ENCODE data around the gene DZIP3.

DZIP3 gene, protein sequence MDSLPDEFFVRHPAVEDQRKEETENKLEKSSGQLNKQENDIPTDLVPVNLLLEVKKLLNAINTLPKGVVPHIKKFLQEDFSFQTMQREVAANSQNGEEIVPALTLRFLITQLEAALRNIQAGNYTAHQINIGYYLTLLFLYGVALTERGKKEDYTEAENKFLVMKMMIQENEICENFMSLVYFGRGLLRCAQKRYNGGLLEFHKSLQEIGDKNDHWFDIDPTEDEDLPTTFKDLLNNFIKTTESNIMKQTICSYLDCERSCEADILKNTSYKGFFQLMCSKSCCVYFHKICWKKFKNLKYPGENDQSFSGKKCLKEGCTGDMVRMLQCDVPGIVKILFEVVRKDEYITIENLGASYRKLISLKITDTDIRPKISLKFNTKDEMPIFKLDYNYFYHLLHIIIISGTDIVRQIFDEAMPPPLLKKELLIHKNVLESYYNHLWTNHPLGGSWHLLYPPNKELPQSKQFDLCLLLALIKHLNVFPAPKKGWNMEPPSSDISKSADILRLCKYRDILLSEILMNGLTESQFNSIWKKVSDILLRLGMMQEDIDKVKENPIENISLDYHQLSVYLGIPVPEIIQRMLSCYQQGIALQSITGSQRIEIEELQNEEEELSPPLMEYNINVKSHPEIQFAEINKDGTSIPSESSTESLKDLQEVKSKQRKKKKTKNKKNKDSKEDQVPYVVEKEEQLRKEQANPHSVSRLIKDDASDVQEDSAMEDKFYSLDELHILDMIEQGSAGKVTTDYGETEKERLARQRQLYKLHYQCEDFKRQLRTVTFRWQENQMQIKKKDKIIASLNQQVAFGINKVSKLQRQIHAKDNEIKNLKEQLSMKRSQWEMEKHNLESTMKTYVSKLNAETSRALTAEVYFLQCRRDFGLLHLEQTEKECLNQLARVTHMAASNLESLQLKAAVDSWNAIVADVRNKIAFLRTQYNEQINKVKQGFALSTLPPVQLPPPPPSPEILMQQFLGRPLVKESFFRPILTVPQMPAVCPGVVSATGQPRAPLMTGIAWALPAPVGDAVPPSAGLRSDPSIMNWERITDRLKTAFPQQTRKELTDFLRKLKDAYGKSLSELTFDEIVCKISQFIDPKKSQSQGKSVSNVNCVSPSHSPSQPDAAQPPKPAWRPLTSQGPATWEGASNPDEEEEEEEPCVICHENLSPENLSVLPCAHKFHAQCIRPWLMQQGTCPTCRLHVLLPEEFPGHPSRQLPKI

GRCh38 chr3:108589081-108589997 lies at the start of gene DZIP3, which contains the start of gene CIP2A:
Gene DZIP3 (plus strand): TSS chr3:108589722. CDS start chr3:108605407, 15,685 bp downstream.
Gene CIP2A (minus strand): TSS chr3:108589438. CDS start chr3:108589375, 63 bp downstream.
- Histone ChIP-seq H3K9ac (ENCODE audit: low read length) (peak within 1 kb of the TSS; percentile 94), H3K36me3 (ENCODE audit: control insufficient read depth, insufficient read depth, low read length) (no peaks in the 10 kb centered on the region), H3K27me3 (ENCODE audit: control insufficient read depth, insufficient read depth, low read length) (no peaks in the 10 kb centered on the region), H3K4me3 (ENCODE audit: low read length) (peak within 1 kb of the TSS; percentile 97), H3K4me1 (ENCODE audit: control insufficient read depth, insufficient read depth, low read length) (peaks cover 9% of the 10 kb centered on the region), H3K27ac (ENCODE audit: low read depth, low read length) (peak within 1 kb of the TSS; percentile 96)

DNA sequence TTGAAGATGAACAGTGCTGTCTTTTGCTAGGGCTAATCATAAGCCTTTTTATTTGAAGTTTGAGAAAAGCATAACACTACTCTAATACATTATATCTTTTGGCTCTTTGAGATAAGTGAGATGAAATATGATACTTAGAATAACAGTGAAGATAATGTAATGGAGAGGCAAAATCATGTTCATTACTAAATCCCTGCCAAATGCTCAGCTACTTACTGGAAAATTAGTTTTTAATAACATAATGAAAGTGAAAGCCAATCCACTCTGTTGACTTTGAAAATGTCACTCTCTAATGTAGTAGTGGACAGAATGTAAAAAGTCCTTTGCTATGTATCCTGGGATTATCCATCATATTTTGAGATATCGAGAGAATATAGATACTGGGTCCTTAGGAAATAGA lies 43.3 kb upstream of the DZIP3 start:
- Histone ChIP-seq H3K27ac (ENCODE audit: low read depth, low read length) (no peak overlapping the region), H3K9ac (ENCODE audit: low read length) (no peak overlapping the region), H3K27me3 (ENCODE audit: control insufficient read depth, insufficient read depth, low read length) (no peaks in the 10 kb centered on the region), H3K4me1 (ENCODE audit: control insufficient read depth, insufficient read depth, low read length) (no peaks in the 10 kb centered on the region), H3K36me3 (ENCODE audit: control insufficient read depth, insufficient read depth, low read length) (no peaks in the 10 kb centered on the region), H3K4me3 (ENCODE audit: low read length) (no peak overlapping the region)

DNA sequence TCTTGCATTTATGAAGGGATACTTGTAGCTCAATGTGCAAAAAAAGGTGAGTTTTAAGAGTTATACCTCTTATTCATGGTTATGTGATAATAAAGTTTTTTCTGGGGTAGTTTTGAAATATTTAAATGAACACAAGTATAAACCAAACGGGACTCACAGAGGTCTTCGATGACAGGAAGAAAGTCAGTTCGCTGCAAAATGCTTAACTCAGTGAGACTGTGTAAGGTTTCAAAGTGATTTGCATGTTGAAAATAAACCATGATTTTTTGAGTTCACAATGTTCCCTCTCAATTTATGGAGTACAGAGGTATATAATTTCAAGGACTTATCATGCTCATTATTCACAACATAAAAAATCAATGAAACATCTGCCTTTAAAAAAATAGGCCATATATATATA lies 42.8 kb upstream of the DZIP3 start:
- no peak overlapping the region for H3K27ac ChIP-seq (ENCODE audit: low read depth, low read length)
- no peak overlapping the region for H3K4me3 ChIP-seq (ENCODE audit: low read length)
- no peaks in the 10 kb centered on the region for H3K27me3 ChIP-seq (ENCODE audit: control insufficient read depth, insufficient read depth, low read length)
- no peaks in the 10 kb centered on the region for H3K4me1 ChIP-seq (ENCODE audit: control insufficient read depth, insufficient read depth, low read length)
- H3K36me3 ChIP-seq (ENCODE audit: control insufficient read depth, insufficient read depth, low read length) = no peaks in the 10 kb centered on the region
- no peak overlapping the region for H3K9ac ChIP-seq (ENCODE audit: low read length)

DNA sequence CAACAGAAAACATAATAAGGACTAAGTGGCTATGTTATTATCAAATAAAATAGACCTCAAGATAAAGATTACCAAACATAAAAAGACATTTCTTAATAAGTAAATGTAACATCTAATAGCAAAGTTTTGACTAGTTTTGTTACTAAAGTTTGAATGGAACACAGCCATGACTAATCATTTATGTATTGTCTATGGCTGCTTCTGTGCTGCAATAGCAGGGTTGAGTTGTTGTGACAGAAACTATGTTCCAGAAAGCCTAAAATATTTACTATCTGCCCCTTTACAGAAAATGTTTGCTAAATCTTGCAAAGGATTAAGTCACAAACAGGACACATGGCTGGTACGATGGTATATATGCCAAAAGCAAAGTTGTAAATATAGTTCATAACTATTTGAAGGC lies 41.2 kb upstream of the DZIP3 start:
- no peak overlapping the region for H3K27ac ChIP-seq (ENCODE audit: low read depth, low read length)
- H3K36me3 ChIP-seq (ENCODE audit: control insufficient read depth, insufficient read depth, low read length) = no peaks in the 10 kb centered on the region
- no peak overlapping the region for H3K4me3 ChIP-seq (ENCODE audit: low read length)
- no peaks in the 10 kb centered on the region for H3K4me1 ChIP-seq (ENCODE audit: control insufficient read depth, insufficient read depth, low read length)
- H3K9ac ChIP-seq (ENCODE audit: low read length) = no peak overlapping the region
- H3K27me3 ChIP-seq (ENCODE audit: control insufficient read depth, insufficient read depth, low read length) = no peaks in the 10 kb centered on the region

DNA sequence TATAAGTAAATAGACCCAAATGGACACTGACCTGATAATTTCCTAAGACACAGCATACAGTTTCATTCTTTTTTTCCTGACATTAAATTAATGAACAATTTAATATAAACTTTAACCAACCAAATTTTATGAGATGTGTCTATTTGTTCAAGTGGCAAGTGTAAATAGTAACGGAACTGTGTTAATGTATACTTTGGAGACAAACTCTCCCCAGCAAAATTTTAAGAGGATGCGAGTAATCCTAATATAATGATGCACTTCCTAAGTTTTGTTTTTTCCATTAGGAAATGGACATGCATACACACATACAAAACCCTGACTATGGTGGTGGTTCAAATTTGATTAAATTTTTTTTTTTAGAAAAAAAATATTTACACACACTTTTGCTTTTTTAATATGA lies 40.6 kb upstream of the DZIP3 start:
- Histone ChIP-seq H3K4me3 (ENCODE audit: low read length) (no peak overlapping the region), H3K4me1 (ENCODE audit: control insufficient read depth, insufficient read depth, low read length) (no peaks in the 10 kb centered on the region), H3K27ac (ENCODE audit: low read depth, low read length) (no peak overlapping the region), H3K9ac (ENCODE audit: low read length) (no peak overlapping the region), H3K27me3 (ENCODE audit: control insufficient read depth, insufficient read depth, low read length) (no peaks in the 10 kb centered on the region), H3K36me3 (ENCODE audit: control insufficient read depth, insufficient read depth, low read length) (no peaks in the 10 kb centered on the region)

DNA sequence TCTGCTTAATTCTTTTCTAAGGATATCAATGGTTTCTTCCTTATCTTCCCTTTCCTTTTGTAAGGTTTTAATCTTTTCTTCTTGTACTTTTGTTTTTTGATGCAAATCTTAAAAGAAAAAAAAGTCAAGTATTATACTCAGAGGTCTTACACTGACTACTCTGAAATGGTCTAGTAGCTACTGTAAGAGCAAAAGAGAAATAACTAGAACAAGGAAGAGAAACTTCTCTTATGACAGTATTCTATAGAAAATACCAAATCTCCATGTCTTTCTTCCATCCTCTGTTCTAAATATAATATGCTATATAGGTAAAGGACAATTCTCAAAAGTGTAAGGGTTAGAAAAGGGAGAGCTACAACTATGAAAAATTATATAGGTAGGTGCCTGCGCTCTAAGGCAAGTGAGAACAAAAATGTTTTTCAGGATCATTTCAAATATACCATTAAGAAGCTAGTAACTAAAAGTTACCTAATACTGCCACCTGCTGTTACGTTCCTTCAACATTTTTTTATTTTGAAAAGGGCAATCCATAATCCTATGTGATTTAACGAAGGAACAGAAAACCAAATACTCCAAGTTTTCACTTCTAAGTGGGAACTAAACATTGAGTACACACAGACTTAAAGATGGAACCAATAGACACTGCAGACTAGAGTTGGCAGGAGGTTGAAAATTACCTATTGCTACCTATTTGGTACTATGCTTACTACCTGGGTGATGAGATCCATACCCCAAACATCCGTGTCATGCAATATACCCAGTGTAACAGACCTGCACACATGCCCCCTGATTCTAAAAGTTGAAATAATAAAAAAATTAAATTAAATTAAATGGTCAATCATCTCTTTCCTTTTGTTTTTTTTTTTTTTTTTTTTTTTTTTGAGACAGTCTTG lies 37.0 kb upstream of the DZIP3 start:
- H3K27me3 ChIP-seq (ENCODE audit: control insufficient read depth, insufficient read depth, low read length) = no peaks in the 10 kb centered on the region
- H3K36me3 ChIP-seq (ENCODE audit: control insufficient read depth, insufficient read depth, low read length) = no peaks in the 10 kb centered on the region
- H3K9ac ChIP-seq (ENCODE audit: low read length) = no peak overlapping the region
- no peak overlapping the region for H3K4me3 ChIP-seq (ENCODE audit: low read length)
- H3K27ac ChIP-seq (ENCODE audit: low read depth, low read length) = no peak overlapping the region
- H3K4me1 ChIP-seq (ENCODE audit: control insufficient read depth, insufficient read depth, low read length) = no peaks in the 10 kb centered on the region

GRCh38 chr3:108554229-108554628 lies 35.3 kb upstream of the DZIP3 start:
- no peak overlapping the region for H3K9ac ChIP-seq (ENCODE audit: low read length)
- H3K27me3 ChIP-seq (ENCODE audit: control insufficient read depth, insufficient read depth, low read length) = no peaks in the 10 kb centered on the region
- H3K4me3 ChIP-seq (ENCODE audit: low read length) = no peak overlapping the region
- no peaks in the 10 kb centered on the region for H3K4me1 ChIP-seq (ENCODE audit: control insufficient read depth, insufficient read depth, low read length)
- no peaks in the 10 kb centered on the region for H3K36me3 ChIP-seq (ENCODE audit: control insufficient read depth, insufficient read depth, low read length)
- no peak overlapping the region for H3K27ac ChIP-seq (ENCODE audit: low read depth, low read length)

- H3K4me1 ChIP-seq (ENCODE audit: control insufficient read depth, insufficient read depth, low read length) = no peaks in the 10 kb centered on the region
- H3K27ac ChIP-seq (ENCODE audit: low read depth, low read length) = no peak overlapping the region
- H3K36me3 ChIP-seq (ENCODE audit: control insufficient read depth, insufficient read depth, low read length) = no peaks in the 10 kb centered on the region
- H3K27me3 ChIP-seq (ENCODE audit: control insufficient read depth, insufficient read depth, low read length) = no peaks in the 10 kb centered on the region
- H3K4me3 ChIP-seq (ENCODE audit: low read length) = no peak overlapping the region
- H3K9ac ChIP-seq (ENCODE audit: low read length) = no peak overlapping the region
These were observed 34.5 kb upstream of the DZIP3 start for GRCh38 chr3:108554913-108555571.

DNA sequence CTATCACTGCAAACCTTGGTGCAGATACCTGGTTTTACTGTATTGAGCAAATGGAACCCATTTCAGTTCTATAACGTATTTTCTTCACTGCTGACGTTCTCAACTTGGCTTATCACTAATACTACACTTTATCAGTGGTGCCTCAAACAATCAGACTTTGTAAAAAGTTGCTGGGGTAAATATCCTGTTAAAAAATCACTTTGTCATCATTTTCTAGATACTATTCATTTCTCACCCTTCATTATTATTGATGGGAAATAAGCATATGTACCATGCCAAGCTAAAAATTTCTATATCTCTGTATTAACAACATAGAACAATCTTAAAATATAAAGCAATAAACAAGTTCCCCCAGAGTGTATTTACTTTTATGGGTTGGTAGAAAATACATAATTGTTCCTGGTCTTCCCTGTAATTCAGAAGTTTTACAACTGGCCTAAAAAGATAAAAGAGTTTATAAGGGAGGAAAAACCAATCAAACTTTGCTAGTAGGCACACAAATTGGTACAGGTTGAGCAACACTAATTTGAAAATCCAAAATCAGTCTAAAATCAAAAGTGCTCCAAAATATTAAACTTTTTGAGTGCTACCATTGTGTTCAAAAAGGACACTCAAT lies 33.4 kb upstream of the DZIP3 start:
- no peak overlapping the region for H3K4me3 ChIP-seq (ENCODE audit: low read length)

DNA sequence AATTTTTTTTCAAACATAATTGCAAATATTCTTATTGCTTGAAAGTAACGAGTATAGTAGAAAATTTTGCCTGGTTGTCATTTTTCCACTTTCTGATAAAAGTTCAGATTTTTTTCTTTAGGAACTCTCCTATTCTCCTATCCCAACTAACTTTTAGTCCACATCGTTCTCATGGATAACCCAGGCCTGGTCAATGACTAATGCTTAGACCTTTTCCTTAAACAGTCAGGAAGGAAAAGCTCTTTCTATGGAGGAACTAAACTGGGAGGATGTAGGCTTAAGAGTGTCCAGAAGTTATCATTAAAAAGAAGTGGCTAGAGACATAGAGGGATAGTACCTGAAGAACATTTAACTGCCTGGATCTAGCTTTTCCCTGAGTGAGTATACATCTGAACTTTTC lies 27.0 kb upstream of the DZIP3 start:
- H3K27ac ChIP-seq (ENCODE audit: low read depth, low read length) = no peak overlapping the region
- H3K4me1 ChIP-seq (ENCODE audit: control insufficient read depth, insufficient read depth, low read length) = no peaks in the 10 kb centered on the region
- no peaks in the 10 kb centered on the region for H3K27me3 ChIP-seq (ENCODE audit: control insufficient read depth, insufficient read depth, low read length)
- no peaks in the 10 kb centered on the region for H3K36me3 ChIP-seq (ENCODE audit: control insufficient read depth, insufficient read depth, low read length)
- no peak overlapping the region for H3K4me3 ChIP-seq (ENCODE audit: low read length)
- no peak overlapping the region for H3K9ac ChIP-seq (ENCODE audit: low read length)

More for the DNA sequence above, 33.4 kb upstream of the DZIP3 start:
- Histone ChIP-seq H3K4me1 (ENCODE audit: control insufficient read depth, insufficient read depth, low read length) (no peaks in the 10 kb centered on the region), H3K27me3 (ENCODE audit: control insufficient read depth, insufficient read depth, low read length) (no peaks in the 10 kb centered on the region), H3K9ac (ENCODE audit: low read length) (no peak overlapping the region), H3K36me3 (ENCODE audit: control insufficient read depth, insufficient read depth, low read length) (no peaks in the 10 kb centered on the region), H3K27ac (ENCODE audit: low read depth, low read length) (no peak overlapping the region)
